Measurements from ENCODE around the gene FBH1. TPM values are rescaled to one million over a fixed set of nuclear protein-coding genes. Genes with fewer than 3 reads are reported as not detected.

The FBH1 gene
- total RNA-seq, 1 donor, result 93.7 TPM

DNA sequence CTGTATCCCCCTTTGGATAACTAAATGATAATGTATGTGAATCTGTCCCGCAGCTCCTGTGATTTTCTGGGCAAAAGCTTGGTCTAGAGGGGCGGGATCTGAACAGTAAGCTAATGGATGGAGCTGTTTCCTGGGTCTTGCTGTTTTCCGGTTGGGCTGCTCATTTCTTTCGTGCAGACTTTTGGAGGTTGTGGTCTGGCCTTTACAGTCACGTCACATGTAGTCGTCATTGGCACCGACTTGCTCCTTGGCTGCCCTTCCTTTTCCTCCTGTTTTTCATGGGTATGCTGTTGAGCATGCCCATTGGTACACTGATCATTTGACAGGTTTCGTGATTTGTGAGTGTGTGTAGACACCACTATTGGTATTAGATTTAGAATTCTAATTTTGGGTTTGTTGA lies 2.0 kb downstream of the FBH1 start:
- Histone ChIP-seq H3K9me3 (ENCODE audit: low read depth, low read length) (no peaks in the 10 kb centered on the region), H3K27me3 (ENCODE audit: insufficient read depth, low read length) (no peaks in the 10 kb centered on the region), H3K27ac (ENCODE audit: low read depth, low read length) (peak overlapping the region; percentile 76), H4K20me1 (ENCODE audit: insufficient read depth, low read length) (peaks cover 34% of the 10 kb centered on the region), H3K36me3 (ENCODE audit: insufficient read depth, low read length) (peaks cover 25% of the 10 kb centered on the region), H2AFZ (ENCODE audit: low read length) (no peak overlapping the region), H3K4me2 (ENCODE audit: insufficient read depth, low read length) (no peak overlapping the region), H3K4me3 (ENCODE audit: insufficient read depth, low read length) (no peak overlapping the region), H3K4me1 (ENCODE audit: insufficient read depth, low read length) (peaks cover 23% of the 10 kb centered on the region), H3K79me2 (ENCODE audit: insufficient read depth, low read length) (peaks cover 81% of the 10 kb centered on the region)
- TF ChIP-seq, protein P1, sequence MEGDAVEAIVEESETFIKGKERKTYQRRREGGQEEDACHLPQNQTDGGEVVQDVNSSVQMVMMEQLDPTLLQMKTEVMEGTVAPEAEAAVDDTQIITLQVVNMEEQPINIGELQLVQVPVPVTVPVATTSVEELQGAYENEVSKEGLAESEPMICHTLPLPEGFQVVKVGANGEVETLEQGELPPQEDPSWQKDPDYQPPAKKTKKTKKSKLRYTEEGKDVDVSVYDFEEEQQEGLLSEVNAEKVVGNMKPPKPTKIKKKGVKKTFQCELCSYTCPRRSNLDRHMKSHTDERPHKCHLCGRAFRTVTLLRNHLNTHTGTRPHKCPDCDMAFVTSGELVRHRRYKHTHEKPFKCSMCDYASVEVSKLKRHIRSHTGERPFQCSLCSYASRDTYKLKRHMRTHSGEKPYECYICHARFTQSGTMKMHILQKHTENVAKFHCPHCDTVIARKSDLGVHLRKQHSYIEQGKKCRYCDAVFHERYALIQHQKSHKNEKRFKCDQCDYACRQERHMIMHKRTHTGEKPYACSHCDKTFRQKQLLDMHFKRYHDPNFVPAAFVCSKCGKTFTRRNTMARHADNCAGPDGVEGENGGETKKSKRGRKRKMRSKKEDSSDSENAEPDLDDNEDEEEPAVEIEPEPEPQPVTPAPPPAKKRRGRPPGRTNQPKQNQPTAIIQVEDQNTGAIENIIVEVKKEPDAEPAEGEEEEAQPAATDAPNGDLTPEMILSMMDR (IDR thresholded peaks at IDR 0.05; ENCODE audit: extremely low read depth, low read depth, low read length), result no peak
- DNase-seq (ENCODE audit: insufficient read length, low spot score, missing footprints), result peak; percentile 86

DNA sequence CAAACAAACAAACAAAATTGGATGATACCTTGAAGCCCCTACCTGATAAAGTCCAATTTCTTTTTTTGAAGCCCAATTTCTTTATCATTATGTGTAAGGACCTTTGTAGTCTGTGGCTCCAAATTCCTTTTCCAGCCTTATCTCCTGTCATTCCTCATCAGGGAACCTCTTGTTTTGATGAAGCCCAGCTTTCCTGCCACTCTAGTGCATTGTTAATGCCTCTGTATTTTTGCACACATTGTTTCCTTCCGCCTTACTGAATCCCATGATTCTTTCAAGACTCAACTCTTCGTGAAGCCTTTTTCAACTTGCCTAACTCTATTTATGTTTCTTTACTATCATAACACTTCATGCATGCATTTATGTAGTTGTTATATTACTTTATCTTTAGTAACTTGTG lies 3.3 kb downstream of the FBH1 start:
- TF ChIP-seq, protein P1 (IDR thresholded peaks at IDR 0.05; ENCODE audit: extremely low read depth, low read depth, low read length), result no peak
- no peak overlapping the region for H3K27ac ChIP-seq (ENCODE audit: low read depth, low read length)
- H3K4me1 ChIP-seq (ENCODE audit: insufficient read depth, low read length), result peaks cover 19% of the 10 kb centered on the region
- H4K20me1 ChIP-seq (ENCODE audit: insufficient read depth, low read length), result peaks cover 30% of the 10 kb centered on the region
- no peak overlapping the region for H3K4me2 ChIP-seq (ENCODE audit: insufficient read depth, low read length)
- H3K4me3 ChIP-seq (ENCODE audit: insufficient read depth, low read length), result no peak overlapping the region
- H2AFZ ChIP-seq (ENCODE audit: low read length), result no peak overlapping the region
- no peaks in the 10 kb centered on the region for H3K27me3 ChIP-seq (ENCODE audit: insufficient read depth, low read length)
- no peaks in the 10 kb centered on the region for H3K9me3 ChIP-seq (ENCODE audit: low read depth, low read length)
- H3K36me3 ChIP-seq (ENCODE audit: insufficient read depth, low read length), result peaks cover 34% of the 10 kb centered on the region
- no peak for DNase-seq (ENCODE audit: insufficient read length, low spot score, missing footprints)
- peaks cover 86% of the 10 kb centered on the region for H3K79me2 ChIP-seq (ENCODE audit: insufficient read depth, low read length)

DNA sequence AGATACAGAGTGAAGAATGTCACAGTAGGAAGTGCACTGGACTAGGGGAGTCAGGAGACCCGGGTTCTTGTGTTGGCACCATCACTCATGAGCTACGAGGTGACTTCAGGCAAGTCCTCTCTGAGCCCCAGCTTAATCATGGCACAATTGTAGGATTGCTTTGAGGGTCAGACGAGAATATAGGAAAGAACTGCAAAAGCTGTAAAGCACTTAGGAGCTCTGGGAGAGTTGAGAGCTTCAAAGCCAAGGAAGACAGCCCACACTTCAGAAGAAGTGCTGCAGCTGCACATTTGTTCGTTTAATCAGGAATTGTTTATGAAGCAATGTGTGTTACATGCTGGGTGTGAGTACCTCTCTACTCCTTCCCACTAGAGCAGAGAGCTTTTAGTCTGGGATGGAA lies 4.4 kb downstream of the FBH1 start:
- Histone ChIP-seq H3K4me2 (ENCODE audit: insufficient read depth, low read length) (no peak overlapping the region), H3K27ac (ENCODE audit: low read depth, low read length) (no peak overlapping the region), H3K4me1 (ENCODE audit: insufficient read depth, low read length) (peaks cover 16% of the 10 kb centered on the region), H3K9me3 (ENCODE audit: low read depth, low read length) (no peaks in the 10 kb centered on the region), H4K20me1 (ENCODE audit: insufficient read depth, low read length) (peaks cover 32% of the 10 kb centered on the region), H2AFZ (ENCODE audit: low read length) (no peak overlapping the region), H3K79me2 (ENCODE audit: insufficient read depth, low read length) (peaks cover 88% of the 10 kb centered on the region), H3K27me3 (ENCODE audit: insufficient read depth, low read length) (no peaks in the 10 kb centered on the region), H3K36me3 (ENCODE audit: insufficient read depth, low read length) (peaks cover 34% of the 10 kb centered on the region), H3K4me3 (ENCODE audit: insufficient read depth, low read length) (no peak overlapping the region)
- TF ChIP-seq, protein P1 (IDR thresholded peaks at IDR 0.05; ENCODE audit: extremely low read depth, low read depth, low read length), result no peak
- DNase-seq (ENCODE audit: insufficient read length, low spot score, missing footprints), result no peak

DNA sequence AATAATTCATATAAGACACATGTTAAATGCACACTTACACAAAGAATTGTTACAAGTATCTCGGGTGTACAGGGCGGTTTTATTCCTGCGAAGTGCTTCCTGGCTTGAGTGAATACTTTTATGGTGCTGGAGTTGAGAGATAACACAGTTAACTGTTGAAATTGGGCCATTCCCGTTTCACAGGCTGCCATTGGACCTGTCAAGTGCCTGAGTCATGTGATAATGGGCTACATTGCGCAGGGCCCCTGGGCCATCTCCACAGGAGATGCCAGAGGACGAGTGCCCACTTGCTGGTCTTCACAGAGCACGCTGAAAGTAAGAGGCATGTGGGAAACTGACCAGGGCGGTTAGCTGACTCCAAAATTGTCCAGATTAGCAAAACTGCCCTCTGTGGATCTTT lies 4.8 kb downstream of the FBH1 start:
- DNase-seq (ENCODE audit: insufficient read length, low spot score, missing footprints), result no peak
- peaks cover 34% of the 10 kb centered on the region for H3K36me3 ChIP-seq (ENCODE audit: insufficient read depth, low read length)
- peaks cover 93% of the 10 kb centered on the region for H3K79me2 ChIP-seq (ENCODE audit: insufficient read depth, low read length)
- no peak overlapping the region for H3K4me2 ChIP-seq (ENCODE audit: insufficient read depth, low read length)
- no peaks in the 10 kb centered on the region for H3K9me3 ChIP-seq (ENCODE audit: low read depth, low read length)
- no peak overlapping the region for H2AFZ ChIP-seq (ENCODE audit: low read length)
- H3K4me3 ChIP-seq (ENCODE audit: insufficient read depth, low read length), result no peak overlapping the region
- peaks cover 32% of the 10 kb centered on the region for H4K20me1 ChIP-seq (ENCODE audit: insufficient read depth, low read length)
- H3K27ac ChIP-seq (ENCODE audit: low read depth, low read length), result no peak overlapping the region
- H3K27me3 ChIP-seq (ENCODE audit: insufficient read depth, low read length), result no peaks in the 10 kb centered on the region
- TF ChIP-seq, protein P1 (IDR thresholded peaks at IDR 0.05; ENCODE audit: extremely low read depth, low read depth, low read length), result no peak
- peaks cover 16% of the 10 kb centered on the region for H3K4me1 ChIP-seq (ENCODE audit: insufficient read depth, low read length)

All from osteoblast (primary cell).